Amniotic epithelial cell (primary cell): Measurements from ENCODE around the gene SPAG16.
A peak's percentile ranks its signal among the peaks of the same experiment; 100 is the strongest.

Experiments used
- DNase-seq: peaks from one replicate; pipeline ENCODE4 v3.0.0-alpha.2; 2010; ENCODE audit warnings: low read depth

SPAG16 gene

GRCh38 chr2:214079032-214079431 is 794.8 kb downstream of the SPAG16 start:
- DNase-seq = no peak

DNA sequence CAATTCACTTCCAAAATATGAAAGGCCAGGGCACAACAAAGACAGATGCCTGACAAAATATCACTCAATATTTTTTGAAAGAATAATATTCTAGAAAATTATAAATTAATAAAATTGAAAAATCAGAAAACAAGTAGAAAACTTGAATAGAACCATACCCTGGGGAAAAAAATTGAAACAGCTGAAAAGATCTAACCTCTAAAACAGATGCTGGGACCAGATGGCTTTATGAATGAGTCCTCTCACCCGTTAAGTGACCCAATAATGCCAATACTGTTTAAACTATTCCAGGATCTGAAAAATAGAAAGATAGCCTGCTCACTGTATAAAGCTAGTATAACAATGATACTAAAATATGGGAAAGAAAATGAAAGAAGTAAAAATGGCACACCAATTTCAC is 804.3 kb downstream of the SPAG16 start:
- DNase-seq = no peak

- DNase-seq = no peak
Measured at GRCh38 chr2:214096208-214096715, 812.0 kb downstream of the SPAG16 start.

DNA sequence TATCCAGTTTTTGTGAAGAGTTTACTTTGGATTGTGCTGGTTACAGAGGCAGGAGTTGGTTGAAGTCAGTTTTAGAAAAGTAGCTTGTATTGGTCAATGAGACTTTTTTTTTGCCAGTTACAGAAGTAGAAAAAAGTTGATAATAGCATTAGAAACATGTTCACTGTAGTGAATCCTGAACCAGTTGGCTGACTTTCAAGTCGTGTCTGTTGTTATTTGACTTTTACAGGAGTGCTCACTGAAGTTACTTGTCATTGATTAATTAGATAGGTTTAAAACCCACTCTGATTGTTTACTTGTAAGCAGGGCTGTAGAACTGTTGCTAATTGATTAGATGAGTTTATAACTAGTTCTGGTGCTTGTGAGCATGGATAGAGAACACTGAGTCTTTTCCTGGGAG is 814.5 kb downstream of the SPAG16 start:
- DNase-seq = no peak

GRCh38 chr2:214100488-214100887 is 816.2 kb downstream of the SPAG16 start:
- peak; percentile 1 for DNase-seq

GRCh38 chr2:214103276-214104001 is 819.2 kb downstream of the SPAG16 start:
- DNase-seq = peak; percentile 15

- DNase-seq = no peak
Measured at GRCh38 chr2:214104219-214104618, 820.0 kb downstream of the SPAG16 start.

- DNase-seq = no peak
Measured at GRCh38 chr2:214104967-214105366, 820.7 kb downstream of the SPAG16 start.

GRCh38 chr2:214107726-214108125 is 823.5 kb downstream of the SPAG16 start:
- no peak for DNase-seq

GRCh38 chr2:214108598-214108997 is 824.3 kb downstream of the SPAG16 start:
- DNase-seq = no peak

DNA sequence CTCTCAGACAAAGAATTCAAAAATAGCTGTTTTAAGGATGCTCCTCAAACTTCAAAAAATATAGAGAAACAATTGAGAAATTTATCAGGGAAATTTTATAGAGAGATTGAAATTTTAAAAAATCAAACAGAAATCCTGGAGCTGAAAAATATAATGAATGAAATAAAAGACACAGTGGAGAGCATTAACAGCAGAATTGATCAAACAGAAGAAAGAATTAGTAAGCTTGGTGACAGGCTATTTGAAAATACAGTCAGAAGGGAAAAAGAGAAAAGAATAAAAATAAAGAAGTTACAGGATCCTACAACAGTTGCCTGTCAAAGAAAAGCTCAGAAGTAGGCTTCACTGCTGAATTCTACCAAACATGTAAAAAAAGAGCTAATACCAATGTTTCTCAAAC is 832.8 kb downstream of the SPAG16 start:
- no peak for DNase-seq

DNA sequence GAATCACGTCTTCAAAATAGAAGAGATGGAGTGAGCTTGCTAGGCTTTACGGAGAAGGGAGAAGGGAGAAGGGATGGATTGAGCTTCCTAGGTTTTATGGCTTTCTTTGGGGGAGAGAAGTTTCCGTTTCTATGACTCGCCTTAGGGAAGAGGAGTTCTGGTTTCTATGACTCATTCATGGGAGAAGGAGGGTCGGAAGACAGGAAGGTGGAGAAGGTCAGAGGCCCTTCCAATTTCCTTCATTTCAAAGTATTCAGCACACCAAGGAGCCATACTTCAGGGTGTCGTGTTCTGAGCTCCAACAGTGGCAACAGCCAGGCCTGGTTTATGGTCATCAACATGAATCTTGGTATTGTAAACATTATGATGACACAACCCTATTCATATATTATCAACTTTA is 841.9 kb downstream of the SPAG16 start:
- DNase-seq = peak; percentile 13

DNA sequence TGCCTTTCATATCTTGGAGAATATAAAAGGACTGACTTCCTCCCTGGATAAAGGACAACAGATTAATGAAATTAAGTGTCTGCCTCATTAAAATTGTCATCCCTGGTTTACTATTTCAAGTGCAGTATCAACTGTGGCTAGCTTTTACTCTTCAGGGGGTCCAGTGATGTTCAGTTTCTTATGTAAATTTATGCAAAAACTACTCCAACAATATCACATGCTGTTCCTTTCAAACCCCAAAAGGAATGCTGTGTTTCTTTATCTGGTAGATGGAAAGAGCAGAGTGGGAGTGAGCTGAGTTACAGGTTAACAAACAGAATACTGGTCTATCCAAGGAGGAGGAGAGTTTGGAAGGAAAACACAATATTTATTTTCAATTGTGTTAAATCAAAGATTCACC is 842.9 kb downstream of the SPAG16 start:
- DNase-seq = no peak

GRCh38 chr2:214127571-214127970 is 843.3 kb downstream of the SPAG16 start:
- peak; percentile 50 for DNase-seq

DNA sequence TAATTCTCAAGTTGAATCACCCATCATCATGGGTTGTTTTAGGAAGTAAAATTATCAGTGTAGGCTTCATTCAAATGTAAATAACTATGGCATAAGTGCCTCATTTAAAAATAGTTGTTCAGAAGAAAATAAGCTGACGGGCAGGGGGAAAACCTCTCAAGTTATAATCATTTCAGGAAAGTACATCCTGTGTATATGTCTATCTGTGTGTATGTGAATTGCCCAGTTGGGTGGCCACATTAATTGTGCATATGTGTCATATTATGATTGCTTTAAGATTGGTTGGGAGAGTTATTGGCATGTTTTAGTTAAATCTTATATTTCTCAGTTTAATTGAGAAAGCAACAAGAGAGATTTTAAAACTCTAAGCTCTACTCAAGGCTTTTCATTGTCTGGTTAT is 843.8 kb downstream of the SPAG16 start:
- DNase-seq = no peak

- DNase-seq = no peak
Measured at GRCh38 chr2:214130114-214130513, 845.9 kb downstream of the SPAG16 start.

DNA sequence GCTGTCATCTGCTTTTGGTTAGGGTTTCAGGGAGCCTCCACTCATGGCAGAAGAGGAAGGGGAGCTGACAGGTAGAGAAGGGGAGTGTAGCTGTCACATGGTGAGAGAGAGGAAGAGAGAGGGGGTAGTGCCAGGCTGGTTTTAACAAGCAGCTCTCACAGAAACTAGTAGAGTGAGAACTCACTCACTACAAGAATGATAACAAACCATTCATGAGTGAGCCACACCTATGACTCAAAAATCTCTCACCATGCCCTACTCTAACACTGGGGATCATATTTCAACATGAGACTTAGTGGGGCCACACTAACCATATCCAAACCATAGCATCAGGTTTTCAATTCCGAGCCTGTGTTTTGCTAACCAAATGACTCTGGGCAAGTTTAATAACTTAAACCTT is 851.7 kb downstream of the SPAG16 start:
- no peak for DNase-seq

DNA sequence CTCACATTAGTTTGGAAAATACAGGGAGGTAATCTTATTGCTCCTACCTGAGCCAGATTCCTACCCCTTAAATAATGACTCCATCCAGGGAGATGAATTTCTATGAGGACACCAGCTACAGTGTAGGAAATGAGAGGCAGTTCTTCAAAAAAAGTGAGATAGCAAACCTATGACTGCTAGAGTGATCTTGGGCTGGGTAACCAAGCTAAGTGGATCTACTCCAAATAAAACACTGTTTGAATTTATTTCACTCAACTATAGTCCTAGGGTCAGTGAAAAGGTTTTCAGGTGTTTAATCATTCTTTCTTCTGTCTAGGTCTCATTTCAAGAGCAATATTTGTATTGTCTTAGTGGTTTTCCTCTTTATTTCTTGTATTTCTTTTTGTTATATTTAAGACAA is 854.5 kb downstream of the SPAG16 start:
- DNase-seq = no peak

DNA sequence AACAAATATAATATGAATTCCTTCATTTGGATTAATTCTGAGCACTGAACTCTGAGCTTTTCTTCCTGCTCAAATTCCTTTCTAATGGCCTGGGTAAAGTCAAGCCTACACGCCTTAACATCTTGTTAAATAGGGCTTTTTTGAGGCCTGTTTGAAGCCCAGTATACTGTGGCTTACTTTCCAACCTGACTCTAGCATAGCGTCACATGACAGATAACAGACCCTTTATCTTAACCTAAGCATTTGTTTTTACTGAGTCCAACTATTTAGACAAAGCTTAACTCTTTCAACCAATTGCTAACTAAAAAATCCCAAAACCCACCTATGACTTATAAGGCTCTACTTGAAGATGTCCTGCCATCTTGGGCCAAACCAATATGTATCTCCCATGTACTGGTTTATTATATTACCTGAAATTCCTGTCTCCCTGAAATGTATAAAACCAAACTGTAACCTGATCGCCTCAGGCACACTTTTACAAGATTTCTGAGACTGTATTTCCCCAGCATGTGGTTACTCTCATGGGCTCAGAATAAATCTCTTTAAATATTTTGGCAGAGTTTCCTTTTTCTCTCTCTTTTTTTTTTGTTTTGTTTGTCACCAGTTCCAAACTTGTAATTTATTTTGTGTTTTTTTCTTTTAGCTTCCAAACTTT is 855.5 kb downstream of the SPAG16 start:
- DNase-seq = no peak

- no peak for DNase-seq
Measured at GRCh38 chr2:214156971-214157370, 872.7 kb downstream of the SPAG16 start.

DNA sequence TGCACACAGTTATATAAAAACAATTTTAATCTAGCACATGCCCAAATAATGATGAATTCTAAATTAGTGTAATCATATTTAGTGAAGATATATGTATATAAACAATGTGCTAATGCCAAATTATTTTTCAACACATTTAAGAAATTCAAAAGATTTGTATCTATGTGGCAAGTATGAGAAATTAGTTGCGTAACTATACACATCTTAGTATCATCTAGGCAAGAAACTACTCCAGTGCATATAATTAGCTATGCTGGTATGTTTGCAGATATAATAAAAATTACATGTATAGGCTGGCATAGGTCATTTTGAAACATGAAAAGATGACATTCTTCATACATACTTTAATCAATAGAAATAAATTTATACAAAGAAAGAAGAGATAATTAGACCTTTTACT is 874.6 kb downstream of the SPAG16 start:
- no peak for DNase-seq

GRCh38 chr2:214169281-214169680 is 885.0 kb downstream of the SPAG16 start:
- DNase-seq = no peak

DNA sequence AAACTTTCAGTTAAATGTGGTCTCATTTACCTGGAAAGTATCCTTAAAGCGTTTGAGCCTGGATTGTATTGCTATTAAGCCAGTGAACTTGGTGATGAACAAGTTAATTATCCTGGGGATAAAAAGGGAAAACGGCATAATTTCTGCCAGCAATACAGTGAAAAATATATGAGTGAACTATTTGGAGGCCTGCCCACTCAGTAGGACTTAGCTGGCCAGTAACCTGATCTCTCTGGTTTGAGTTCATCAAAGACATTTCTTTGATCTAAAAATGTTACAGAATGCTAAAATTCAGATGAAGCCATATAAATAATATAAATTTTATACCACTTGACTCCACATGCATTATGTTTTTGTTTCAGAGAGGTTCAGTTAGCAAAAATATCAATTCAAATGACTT is 885.5 kb downstream of the SPAG16 start:
- no peak for DNase-seq

GRCh38 chr2:214174563-214174962 is 890.3 kb downstream of the SPAG16 start:
- DNase-seq = no peak
